ENCODE data around the gene PHF21B. TPM values are rescaled to one million over a fixed set of nuclear protein-coding genes. Genes with fewer than 3 reads are reported as not detected.

The PHF21B gene
- total and polyA plus RNA-seq, 2 experiments from 2014 or later: 20.6 to 149 TPM

- H3K4me1 ChIP-seq (ENCODE audit: insufficient read depth): no peaks in the 10 kb centered on the region
- no peak for TF ChIP-seq STAT1 (IDR thresholded peaks at IDR 0.05; ENCODE audit: unreplicated experiment)
- TF ChIP-seq ZNF331 (CRISPR knock-in tag; IDR thresholded peaks at IDR 0.05; ENCODE audit: low read depth): no peak
- no peak for TF ChIP-seq POLR2AphosphoS5 (IDR thresholded peaks at IDR 0.05; ENCODE audit: low read depth)
- no peak for TF ChIP-seq CREB1 (CRISPR knock-in tag; IDR thresholded peaks at IDR 0.05; ENCODE audit: low read depth)
- no peak for TF ChIP-seq EZH2 (IDR thresholded peaks at IDR 0.05; ENCODE audit: low read depth, unreplicated experiment)
- TF ChIP-seq JUNB (IDR thresholded peaks at IDR 0.05; ENCODE audit: unreplicated experiment): no peak
- no peak for TF ChIP-seq ZNF462 (CRISPR knock-in tag; IDR thresholded peaks at IDR 0.05)
- TF ChIP-seq CTCF (conservative IDR thresholded peaks at IDR 0.05; ENCODE audit: low read depth in 2 of 2): no peak
- TF ChIP-seq ETS1 (IDR thresholded peaks at IDR 0.05): no peak
- TF ChIP-seq NANOG (IDR thresholded peaks at IDR 0.05; ENCODE audit: borderline replicate concordance): no peak
- no peak for TF ChIP-seq ZNF114 (CRISPR knock-in tag; IDR thresholded peaks at IDR 0.05)
- TF ChIP-seq REST (IDR thresholded peaks at IDR 0.05; ENCODE audit: unreplicated experiment): no peak
- no peak for TF ChIP-seq EZH2phosphoT487 (IDR thresholded peaks at IDR 0.05; ENCODE audit: unreplicated experiment)
- peaks cover 30% of the 10 kb centered on the region for H3K9me3 Mint-ChIP-seq
Observed at GRCh38 chr22:44914026-44914721, 95.6 kb downstream of the PHF21B start.

More at GRCh38 chr22:44914026-44914721, 95.6 kb downstream of the PHF21B start:
- peaks cover 40% of the 10 kb centered on the region for H3K36me3 ChIP-seq (ENCODE audit: insufficient read depth)
- no peak overlapping the region for H2AFZ ChIP-seq
- no peaks in the 10 kb centered on the region; the same call in 2 of the 3 replicates for H3K4me1 Mint-ChIP-seq
- H3K4me2 ChIP-seq: no peak overlapping the region
- H3K4me3 Mint-ChIP-seq: no peak overlapping the region
- no peaks in the 10 kb centered on the region for H3K9me2 ChIP-seq (ENCODE audit: insufficient read depth)
- H3K79me2 ChIP-seq (replicated peaks; ENCODE audit: insufficient read depth): no peaks in the 10 kb centered on the region
- peaks cover 2% of the 10 kb centered on the region for H3K27me3 Mint-ChIP-seq (ENCODE audit: insufficient read depth, low read depth, poor library complexity)
- no peaks in the 10 kb centered on the region for H3K27me3 ChIP-seq (ENCODE audit: insufficient read depth)
- H3K27ac ChIP-seq (ENCODE audit: low read depth): no peak overlapping the region
- H3K4me3 ChIP-seq: no peak overlapping the region
- H3F3A ChIP-seq (replicated peaks; ENCODE audit: low read depth): 0 out of 2 replicates have a peak, but pooled peaks cover 3% of the 10 kb centered on the region
- no peak overlapping the region for H3K27ac Mint-ChIP-seq
- peaks cover 70% of the 10 kb centered on the region for H3K36me3 Mint-ChIP-seq (ENCODE audit: low read depth)
- peaks cover 7% of the 10 kb centered on the region for H4K20me1 ChIP-seq (replicated peaks; ENCODE audit: insufficient read depth)
- DNase-seq (ENCODE audit: low spot score): no peak
- no peak for ATAC-seq
